ENCODE measurements around the gene MAPK1IP1L. TPM values are rescaled to one million over a fixed set of nuclear protein-coding genes. Genes with fewer than 3 reads are reported as not detected.
A peak's percentile ranks its signal among the peaks of the same experiment; 100 is the strongest.
"Not testable (repeated sequence)": the region's sequence is repeated elsewhere in the genome, so short reads cannot be mapped to it uniquely, and the experiment has no call there.

MAPK1IP1L gene
- total and polyA plus RNA-seq, 5 donors, result 31.4 to 96.4 (median 60.8) TPM

- peaks cover 3% of the 10 kb centered on the region for H3K4me1 ChIP-seq (ENCODE audit: control insufficient read depth, insufficient read depth, low read length)
- 98% methylated on average over 13 of the region's 13 CpGs for WGBS
- ATAC-seq, result no peak
These were observed 2.7 kb downstream of the MAPK1IP1L start for GRCh38 chr14:55054098-55054497.

GRCh38 chr14:55057919-55058318 lies 6.5 kb downstream of the MAPK1IP1L start:
- no peak overlapping the region for H3K4me3 ChIP-seq (ENCODE audit: low read length)
- no peaks in the 10 kb centered on the region for H3K27me3 ChIP-seq (ENCODE audit: control insufficient read depth, insufficient read depth)
- H3K4me1 ChIP-seq (ENCODE audit: control insufficient read depth, insufficient read depth, low read length), result peaks cover 3% of the 10 kb centered on the region
- DNase-seq (no peak), ATAC-seq (no peak)
- intact Hi-C loops (cut with DNase I), result no loop called here
- H3K9me3 ChIP-seq (ENCODE audit: control insufficient read depth, low read length), result no peaks in the 10 kb centered on the region
- no peak overlapping the region for H3K27ac ChIP-seq (ENCODE audit: low read length)
- 77% methylated on average over 5 of the region's 5 CpGs for WGBS

More at GRCh38 chr14:55054098-55054497, 2.7 kb downstream of the MAPK1IP1L start:
- no peak overlapping the region for H3K4me3 ChIP-seq (ENCODE audit: low read length)
- H3K9me3 ChIP-seq (ENCODE audit: control insufficient read depth, low read length), result no peaks in the 10 kb centered on the region
- no peak for DNase-seq
- intact Hi-C loops (cut with DNase I), result no loop called here
- no peaks in the 10 kb centered on the region for H3K27me3 ChIP-seq (ENCODE audit: control insufficient read depth, insufficient read depth)
- H3K27ac ChIP-seq (ENCODE audit: low read length), result no peak overlapping the region

GRCh38 chr14:55059333-55059732 lies 7.9 kb downstream of the MAPK1IP1L start:
- 94% methylated on average over 5 of the region's 5 CpGs for WGBS
- intact Hi-C loops (cut with DNase I), result no loop called here
- H3K4me3 ChIP-seq (ENCODE audit: low read length), result no peak overlapping the region
- no peak overlapping the region for H3K27ac ChIP-seq (ENCODE audit: low read length)
- H3K27me3 ChIP-seq (ENCODE audit: control insufficient read depth, insufficient read depth), result no peaks in the 10 kb centered on the region
- no peak for ATAC-seq
- DNase-seq, result no peak
- H3K4me1 ChIP-seq (ENCODE audit: control insufficient read depth, insufficient read depth, low read length), result peaks cover 3% of the 10 kb centered on the region
- no peaks in the 10 kb centered on the region for H3K9me3 ChIP-seq (ENCODE audit: control insufficient read depth, low read length)

- DNase-seq (peak; percentile 63 to 77 (median 67)), ATAC-seq (peak; percentile 72 to 75)
- 63% methylated on average over 11 of the region's 11 CpGs for WGBS
- no peak overlapping the region for H3K4me3 ChIP-seq (ENCODE audit: low read length)
- no peaks in the 10 kb centered on the region for H3K27me3 ChIP-seq (ENCODE audit: control insufficient read depth, insufficient read depth)
- peaks cover 3% of the 10 kb centered on the region for H3K4me1 ChIP-seq (ENCODE audit: control insufficient read depth, insufficient read depth, low read length)
- H3K9me3 ChIP-seq (ENCODE audit: control insufficient read depth, low read length), result no peaks in the 10 kb centered on the region
- no peak overlapping the region for H3K27ac ChIP-seq (ENCODE audit: low read length)
- intact Hi-C loops (cut with DNase I), result no loop called here
These were observed 11.3 kb downstream of the MAPK1IP1L start for GRCh38 chr14:55062517-55063351.

- intact Hi-C loops (cut with DNase I); H3K27me3 ChIP-seq (ENCODE audit: control insufficient read depth, insufficient read depth); H3K27ac ChIP-seq (ENCODE audit: low read length); ATAC-seq; H3K4me3 ChIP-seq (ENCODE audit: low read length); H3K9me3 ChIP-seq (ENCODE audit: control insufficient read depth, low read length); H3K4me1 ChIP-seq (ENCODE audit: control insufficient read depth, insufficient read depth, low read length); DNase-seq: not testable (repeated sequence)
- 81% methylated on average over 2 of the region's 2 CpGs for WGBS
These were observed 13.4 kb downstream of the MAPK1IP1L start for GRCh38 chr14:55064896-55065295.

GRCh38 chr14:55065411-55065810 lies 14.0 kb downstream of the MAPK1IP1L start:
- no peak for ATAC-seq
- no peak overlapping the region for H3K4me3 ChIP-seq (ENCODE audit: low read length)
- peak overlapping the region; percentile 23 for H3K27ac ChIP-seq (ENCODE audit: low read length)
- peaks cover 3% of the 10 kb centered on the region for H3K4me1 ChIP-seq (ENCODE audit: control insufficient read depth, insufficient read depth, low read length)
- H3K9me3 ChIP-seq (ENCODE audit: control insufficient read depth, low read length), result no peaks in the 10 kb centered on the region
- intact Hi-C loops (cut with DNase I), result no loop called here
- DNase-seq, result no peak
- WGBS, result 57% methylated on average over 2 of the region's 2 CpGs
- no peaks in the 10 kb centered on the region for H3K27me3 ChIP-seq (ENCODE audit: control insufficient read depth, insufficient read depth)

GRCh38 chr14:55066223-55066622 lies 14.8 kb downstream of the MAPK1IP1L start:
- Histone ChIP-seq H3K27ac (ENCODE audit: low read length) (no peak overlapping the region), H3K4me3 (ENCODE audit: low read length) (no peak overlapping the region), H3K27me3 (ENCODE audit: control insufficient read depth, insufficient read depth) (no peaks in the 10 kb centered on the region), H3K4me1 (ENCODE audit: control insufficient read depth, insufficient read depth, low read length) (peaks cover 2% of the 10 kb centered on the region), H3K9me3 (ENCODE audit: control insufficient read depth, low read length) (no peaks in the 10 kb centered on the region)
- no peak for DNase-seq
- intact Hi-C loops (cut with DNase I), result no loop called here
- no peak for ATAC-seq
- WGBS, result 97% methylated on average over 1 of the region's 1 CpG

GRCh38 chr14:55070981-55071411 lies 19.5 kb downstream of the MAPK1IP1L start:
- WGBS, result 70% methylated on average over 4 of the region's 4 CpGs
- no peaks in the 10 kb centered on the region for H3K27me3 ChIP-seq (ENCODE audit: control insufficient read depth, insufficient read depth)
- H3K4me1 ChIP-seq (ENCODE audit: control insufficient read depth, insufficient read depth, low read length), result peaks cover 1% of the 10 kb centered on the region
- DNase-seq (no peak), ATAC-seq (peak in 1 of 2 donors; percentile 2)
- intact Hi-C loops (cut with DNase I), result no loop called here
- H3K27ac ChIP-seq (ENCODE audit: low read length), result peak overlapping the region; percentile 70
- no peak overlapping the region for H3K4me3 ChIP-seq (ENCODE audit: low read length)
- no peaks in the 10 kb centered on the region for H3K9me3 ChIP-seq (ENCODE audit: control insufficient read depth, low read length)

- intact Hi-C loops (cut with DNase I), result no loop called here
- Histone ChIP-seq H3K9me3 (ENCODE audit: control insufficient read depth, low read length) (no peaks in the 10 kb centered on the region), H3K27ac (ENCODE audit: low read length) (peak overlapping the region; percentile 73), H3K27me3 (ENCODE audit: control insufficient read depth, insufficient read depth) (no peaks in the 10 kb centered on the region), H3K4me3 (ENCODE audit: low read length) (no peak overlapping the region), H3K4me1 (ENCODE audit: control insufficient read depth, insufficient read depth, low read length) (peaks cover 1% of the 10 kb centered on the region)
- DNase-seq (peak in 2 of 3 donors; percentile 44 to 61), ATAC-seq (peak; percentile 90 to 94)
- 21% methylated on average over 10 of the region's 10 CpGs for WGBS
These were observed 20.6 kb downstream of the MAPK1IP1L start for GRCh38 chr14:55071870-55072640.

GRCh38 chr14:55073856-55074255 lies 22.4 kb downstream of the MAPK1IP1L start:
- no peak for DNase-seq
- no peak for ATAC-seq
- Histone ChIP-seq H3K27ac (ENCODE audit: low read length) (no peak overlapping the region), H3K27me3 (ENCODE audit: control insufficient read depth, insufficient read depth) (no peaks in the 10 kb centered on the region), H3K4me3 (ENCODE audit: low read length) (no peak overlapping the region), H3K4me1 (ENCODE audit: control insufficient read depth, insufficient read depth, low read length) (peaks cover 4% of the 10 kb centered on the region), H3K9me3 (ENCODE audit: control insufficient read depth, low read length) (no peaks in the 10 kb centered on the region)
- 19% methylated on average over 2 of the region's 2 CpGs for WGBS
- intact Hi-C loops (cut with DNase I), result no loop called here

- intact Hi-C loops (cut with DNase I), result no loop called here
- ATAC-seq, result no peak
- Histone ChIP-seq H3K27me3 (ENCODE audit: control insufficient read depth, insufficient read depth) (no peaks in the 10 kb centered on the region), H3K4me1 (ENCODE audit: control insufficient read depth, insufficient read depth, low read length) (peaks cover 4% of the 10 kb centered on the region), H3K27ac (ENCODE audit: low read length) (no peak overlapping the region), H3K9me3 (ENCODE audit: control insufficient read depth, low read length) (no peaks in the 10 kb centered on the region), H3K4me3 (ENCODE audit: low read length) (no peak overlapping the region)
- 16% methylated on average over 5 of the region's 5 CpGs for WGBS
- DNase-seq, result no peak
These were observed 23.2 kb downstream of the MAPK1IP1L start for GRCh38 chr14:55074662-55075061.

Data from right cardiac atrium (tissue), 5 donors.